Stimulated activated CD4-positive, alpha-beta T cell treated with anti-CD3 and anti-CD28 coated beads, Interleukin-12 subunit alpha, Interleukin-12 subunit beta, amount 100 ng/mL, for 4 hours (primary cell): ENCODE results near the gene FOXK2.
"Not testable (repeated sequence)": the region's sequence is repeated elsewhere in the genome, so short reads cannot be mapped to it uniquely, and the experiment has no call there.

Experiments used
- DNase-seq: peaks from one replicate; pipeline ENCODE4 v3.0.0-alpha.2; 2020

FOXK2 gene

DNA sequence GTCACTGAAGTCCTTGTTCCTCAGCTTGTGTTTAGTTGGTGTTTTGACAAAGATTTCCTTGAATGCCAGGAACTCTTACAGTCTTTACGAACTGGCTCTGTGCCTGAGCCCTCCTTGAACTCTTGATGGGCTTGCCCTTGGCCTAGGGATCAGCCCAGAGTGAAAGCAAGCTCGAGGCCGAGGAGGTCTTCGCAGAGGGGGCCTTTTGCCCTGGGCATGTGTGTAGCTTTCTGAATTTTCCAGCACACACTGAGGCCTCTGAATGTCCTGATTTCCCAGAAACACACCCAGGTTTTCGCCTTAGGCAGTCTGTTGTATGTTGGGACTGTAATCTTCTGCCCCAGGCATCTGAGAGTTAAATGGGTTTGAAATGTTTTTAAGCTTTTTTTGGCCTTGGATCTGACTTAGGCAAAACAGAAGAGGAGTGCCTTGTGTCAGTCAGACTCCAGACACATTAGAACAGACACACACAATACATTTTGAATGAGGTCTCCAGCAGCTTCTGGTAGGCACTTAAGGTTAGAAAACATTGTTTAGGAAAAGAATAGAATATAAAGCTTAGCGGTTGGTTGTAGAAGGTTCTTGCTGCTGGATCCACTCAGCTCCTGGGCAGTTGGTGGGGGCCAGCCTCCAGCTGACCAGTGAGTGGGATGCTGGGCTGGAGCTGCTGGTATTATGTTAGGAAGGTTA is 17.1 kb downstream of the FOXK2 start:
- no peak for DNase-seq

DNA sequence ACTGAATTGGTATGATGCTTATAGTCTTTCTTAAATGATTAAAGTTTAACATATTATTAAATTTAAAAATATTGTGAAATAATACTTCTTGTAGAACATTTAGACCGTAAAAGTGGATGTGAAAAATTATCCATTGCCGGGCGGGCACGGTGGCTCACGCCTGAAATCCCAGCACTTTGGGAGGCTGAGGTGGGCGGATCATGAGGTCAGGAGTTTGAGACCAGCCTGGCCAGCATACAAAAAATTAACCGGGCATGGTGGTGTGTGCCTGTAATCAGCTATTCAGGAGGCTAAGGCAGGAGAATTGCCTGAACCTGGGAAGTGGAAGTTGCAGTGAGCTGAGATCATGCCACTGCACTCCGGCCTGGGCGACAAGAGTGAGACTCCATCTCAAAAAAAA is 17.7 kb downstream of the FOXK2 start:
- not testable (repeated sequence) for DNase-seq

- not testable (repeated sequence) for DNase-seq
These were observed 19.5 kb downstream of the FOXK2 start for GRCh38 chr17:82539076-82539475.

GRCh38 chr17:82542439-82542838 is 22.9 kb downstream of the FOXK2 start:
- DNase-seq, result no peak

GRCh38 chr17:82544431-82545070 is 25.0 kb downstream of the FOXK2 start:
- DNase-seq, result no peak

DNA sequence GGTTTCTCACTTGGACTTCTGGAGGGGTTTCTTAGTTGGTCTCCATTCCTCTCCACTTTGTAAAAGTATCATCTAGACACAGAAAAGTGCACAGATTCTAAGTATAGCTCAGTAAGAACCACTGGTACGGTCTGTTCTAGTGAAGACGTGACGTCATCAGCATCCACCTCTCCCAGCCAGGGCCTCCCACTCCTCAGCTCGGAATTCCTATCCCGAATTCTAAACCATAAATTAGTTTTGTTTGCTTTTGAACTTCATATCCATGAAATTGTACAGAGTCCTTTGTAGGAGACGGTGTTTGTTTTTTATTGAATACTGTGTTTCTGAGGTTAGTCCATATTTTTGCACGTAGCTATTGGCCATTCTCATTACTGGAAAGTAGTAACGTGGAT is 25.5 kb downstream of the FOXK2 start:
- no peak for DNase-seq

GRCh38 chr17:82547981-82548380 is 28.4 kb downstream of the FOXK2 start:
- no peak for DNase-seq

- DNase-seq, result no peak
These were observed 29.3 kb downstream of the FOXK2 start for GRCh38 chr17:82548681-82549303.

- peak; percentile 69 for DNase-seq
These were observed 32.4 kb downstream of the FOXK2 start for GRCh38 chr17:82551779-82552457.

GRCh38 chr17:82552580-82552979 is 33.0 kb downstream of the FOXK2 start:
- no peak for DNase-seq

- DNase-seq, result no peak
These were observed 33.8 kb downstream of the FOXK2 start for GRCh38 chr17:82553210-82553930.

GRCh38 chr17:82557510-82557909 is 38.0 kb downstream of the FOXK2 start:
- DNase-seq, result not testable (repeated sequence)

DNA sequence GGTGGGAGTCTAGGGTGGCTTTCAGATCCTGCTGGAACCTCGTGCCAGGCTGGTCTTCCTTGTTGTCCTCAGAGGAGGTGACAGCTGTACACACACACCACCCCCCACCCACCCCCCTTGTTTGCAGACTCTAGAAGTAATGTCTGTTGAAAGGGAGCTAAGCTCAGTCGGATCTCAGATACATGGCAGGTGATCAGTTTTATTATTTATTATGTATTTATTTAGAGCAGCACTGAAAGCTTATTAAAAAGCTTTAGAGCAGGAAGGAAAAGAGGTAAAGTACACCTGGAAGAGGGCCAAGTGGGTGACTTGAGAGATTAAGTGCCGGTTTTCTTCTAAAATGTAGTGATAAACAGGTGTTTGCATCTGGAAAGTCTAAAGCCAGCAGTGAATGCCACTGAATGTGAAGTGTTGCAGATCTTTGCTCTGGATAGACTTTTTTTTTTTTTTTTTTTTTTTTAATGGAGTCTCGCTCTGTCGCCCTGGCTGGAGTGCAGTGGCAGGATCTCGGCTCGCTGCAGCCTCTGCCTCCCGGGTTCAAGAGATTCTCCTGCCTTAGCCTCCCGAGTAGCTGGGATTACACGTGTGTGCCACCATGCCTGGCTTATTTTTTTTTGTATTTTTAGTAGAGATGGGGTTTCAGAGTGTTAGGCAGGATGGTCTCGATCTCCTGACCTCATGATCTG is 40.2 kb downstream of the FOXK2 start:
- DNase-seq, result no peak

DNA sequence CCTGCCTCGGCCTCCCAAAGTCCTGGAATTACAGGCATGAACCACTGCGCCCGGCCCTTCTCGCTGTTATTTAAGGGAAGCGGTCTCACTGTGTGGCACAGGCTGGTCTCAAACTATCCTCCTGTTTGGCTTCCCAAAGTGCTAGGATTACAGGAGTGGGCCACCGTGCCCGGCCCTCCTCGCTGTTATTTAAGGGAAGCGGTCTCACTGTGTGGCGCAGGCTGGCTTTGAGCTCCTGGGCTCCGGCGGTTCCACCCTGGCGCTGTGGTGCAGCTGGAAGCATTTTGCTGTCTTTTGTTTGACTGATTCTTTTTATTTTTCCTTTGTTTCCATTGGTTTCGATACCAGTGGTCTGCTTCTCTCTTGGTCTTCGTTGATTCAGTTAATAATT is 40.7 kb downstream of the FOXK2 start:
- DNase-seq, result no peak

DNA sequence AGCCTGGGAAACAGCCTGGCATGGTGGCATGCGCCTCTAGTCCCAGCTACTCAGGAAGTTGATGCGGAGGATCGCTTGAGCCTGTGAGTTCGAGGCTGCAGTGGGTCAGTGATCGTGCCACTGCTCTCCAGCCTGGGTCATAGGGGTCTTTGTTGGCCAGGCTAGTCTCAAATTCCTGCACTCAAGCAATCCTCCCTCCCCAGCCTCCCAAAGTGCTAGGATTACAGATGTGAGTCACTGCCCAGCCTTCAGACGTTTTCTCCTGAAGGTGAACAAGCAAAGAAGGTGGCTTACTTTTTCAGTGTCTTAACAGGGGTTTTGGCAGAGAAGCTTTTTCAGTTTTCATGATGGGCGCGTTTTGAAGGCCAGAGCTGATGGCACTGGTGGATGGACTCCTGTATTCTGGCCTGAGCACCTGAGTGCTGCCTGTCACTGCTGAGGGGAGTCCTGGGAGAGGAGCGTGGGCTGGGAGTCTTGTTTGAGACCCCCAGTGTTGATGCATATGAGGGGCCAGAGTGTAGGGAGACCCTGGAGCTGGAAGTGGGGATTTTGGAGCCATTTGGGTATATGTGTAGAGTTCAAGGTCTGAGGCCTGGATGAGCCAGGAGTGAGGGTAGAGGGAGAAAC is 41.4 kb downstream of the FOXK2 start:
- DNase-seq, result no peak

- no peak for DNase-seq
These were observed 42.0 kb downstream of the FOXK2 start for GRCh38 chr17:82561429-82562035.

DNA sequence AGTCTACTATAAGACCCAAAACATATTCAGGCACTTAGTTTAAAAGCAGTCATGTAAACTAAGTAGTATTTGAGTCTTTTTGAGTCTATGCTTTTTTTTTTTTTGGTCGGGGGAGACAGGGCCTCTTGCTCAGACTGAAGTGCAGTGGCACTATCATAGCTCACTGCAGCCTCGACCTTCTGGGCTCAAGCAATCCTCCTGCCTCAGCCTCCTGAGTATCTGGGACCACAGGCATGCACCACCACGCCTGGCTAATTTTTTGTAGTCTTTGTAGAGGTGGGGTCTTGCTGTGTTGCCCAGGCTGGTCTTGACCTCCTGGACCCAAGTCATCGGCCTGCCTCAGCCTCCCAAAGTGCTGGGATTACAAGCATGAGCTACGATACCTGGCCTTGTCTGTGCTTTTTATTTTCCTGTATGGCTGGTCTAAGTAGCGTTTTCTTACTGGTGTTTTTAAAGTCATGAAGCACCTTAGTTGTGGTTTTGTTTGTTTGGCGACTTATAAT is 43.2 kb downstream of the FOXK2 start:
- DNase-seq, result not testable (repeated sequence)

DNA sequence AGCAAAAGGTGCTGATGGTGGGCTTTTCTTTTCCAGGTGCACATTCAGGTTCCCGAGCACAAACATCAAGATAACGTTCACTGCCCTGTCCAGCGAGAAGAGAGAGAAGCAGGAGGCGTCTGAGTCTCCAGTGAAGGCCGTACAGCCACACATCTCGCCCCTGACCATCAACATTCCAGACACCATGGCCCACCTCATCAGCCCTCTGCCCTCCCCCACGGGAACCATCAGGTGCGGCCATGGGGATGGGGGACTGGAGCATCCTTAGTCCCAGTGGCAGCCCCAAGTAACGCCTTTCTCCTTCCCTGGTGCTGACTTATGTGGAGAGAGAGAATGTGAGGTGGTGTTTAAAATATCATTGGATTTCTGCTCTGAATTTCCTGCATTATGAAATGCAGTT is 43.8 kb downstream of the FOXK2 start:
- DNase-seq, result no peak

GRCh38 chr17:82563745-82564144 is 44.2 kb downstream of the FOXK2 start:
- DNase-seq, result not testable (repeated sequence)

- DNase-seq, result no peak
These were observed 44.7 kb downstream of the FOXK2 start for GRCh38 chr17:82564241-82564640.

- DNase-seq, result no peak
These were observed 46.0 kb downstream of the FOXK2 start for GRCh38 chr17:82565551-82565950.
